Measurements from ENCODE around the gene AFAP1. TPM values are rescaled to one million over a fixed set of nuclear protein-coding genes. Genes with fewer than 3 reads are reported as not detected.

AFAP1 gene
- total RNA-seq, 1 experiment from 2014 or later = 23.6 TPM

GRCh38 chr4:7854216-7854615 lies 85.4 kb downstream of the AFAP1 start:
- CTCF ChIA-PET = interaction anchor here (2.0 kb wide), 1 partner anchor 10 kb away, joined by 9 read pairs; no protein-coding TSS in a partner anchor
- POLR2A ChIA-PET = interaction anchor here (0.7 kb wide), 1 partner anchor 29 kb away, joined by 3 read pairs; no protein-coding TSS in a partner anchor
- DNase-seq (ENCODE audit: low spot score) (no peak), ATAC-seq (no peak)
- TF ChIP-seq, protein P1, sequence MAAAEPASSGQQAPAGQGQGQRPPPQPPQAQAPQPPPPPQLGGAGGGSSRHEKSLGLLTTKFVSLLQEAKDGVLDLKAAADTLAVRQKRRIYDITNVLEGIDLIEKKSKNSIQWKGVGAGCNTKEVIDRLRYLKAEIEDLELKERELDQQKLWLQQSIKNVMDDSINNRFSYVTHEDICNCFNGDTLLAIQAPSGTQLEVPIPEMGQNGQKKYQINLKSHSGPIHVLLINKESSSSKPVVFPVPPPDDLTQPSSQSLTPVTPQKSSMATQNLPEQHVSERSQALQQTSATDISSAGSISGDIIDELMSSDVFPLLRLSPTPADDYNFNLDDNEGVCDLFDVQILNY (CRISPR knock-in tag; IDR thresholded peaks at IDR 0.05) = no peak
- TF ChIP-seq TEAD1 (CRISPR knock-in tag; IDR thresholded peaks at IDR 0.05) = no peak
- no peak for TF ChIP-seq MXD4 (CRISPR knock-in tag; IDR thresholded peaks at IDR 0.05; ENCODE audit: borderline replicate concordance)
- no peak for TF ChIP-seq ZNF263 (CRISPR knock-in tag; IDR thresholded peaks at IDR 0.05; ENCODE audit: low read depth)
- Mint-ChIP-seq H3K4me1 (peaks cover 41% of the 10 kb centered on the region), H3K9me3 (no peaks in the 10 kb centered on the region), H3K27me3 (ENCODE audit: low read depth) (no peaks in the 10 kb centered on the region), H3K4me3 (no peak overlapping the region), H3K36me3 (peaks cover 20% of the 10 kb centered on the region), H3K27ac (no peak overlapping the region; the same call in 1 of the 2 replicates)

GRCh38 chr4:7853271-7853670 lies 86.4 kb downstream of the AFAP1 start:
- H3K9me3 Mint-ChIP-seq = no peaks in the 10 kb centered on the region
- H3K4me1 Mint-ChIP-seq = peaks cover 33% of the 10 kb centered on the region
- H3K27me3 Mint-ChIP-seq (ENCODE audit: low read depth) = no peaks in the 10 kb centered on the region
- H3K27ac Mint-ChIP-seq = peak overlapping the region; percentile 68
- H3K4me3 Mint-ChIP-seq = no peak overlapping the region
- H3K36me3 Mint-ChIP-seq = peaks cover 20% of the 10 kb centered on the region
- DNase-seq (ENCODE audit: low spot score) (no peak), ATAC-seq (no peak)
- no peak for TF ChIP-seq AFF4 (CRISPR knock-in tag; IDR thresholded peaks at IDR 0.05; ENCODE audit: borderline replicate concordance)
- no peak for TF ChIP-seq ARID4B (CRISPR knock-in tag; IDR thresholded peaks at IDR 0.05; ENCODE audit: borderline replicate concordance)
- no peak for TF ChIP-seq FOXP4 (CRISPR knock-in tag; IDR thresholded peaks at IDR 0.05)
- no peak for TF ChIP-seq NFYB (CRISPR knock-in tag; conservative IDR thresholded peaks at IDR 0.05; ENCODE audit: low read depth)
- TF ChIP-seq EMX1 (CRISPR knock-in tag; IDR thresholded peaks at IDR 0.05) = no peak
- no peak for TF ChIP-seq MXD4 (CRISPR knock-in tag; IDR thresholded peaks at IDR 0.05; ENCODE audit: borderline replicate concordance)
- TF ChIP-seq ZNF138 (CRISPR knock-in tag; conservative IDR thresholded peaks at IDR 0.05) = no peak
- no peak for TF ChIP-seq NR1H2 (CRISPR knock-in tag; IDR thresholded peaks at IDR 0.05)
- ChIA-PET CTCF (interaction anchor here (1.1 kb wide), 1 partner anchor 49 kb away, joined by 3 read pairs; no protein-coding TSS in a partner anchor), POLR2A (no interaction called here)
